ENCODE measurements around the gene BRDT.

GRCh38 chr1:92037400-92037799 is 88.2 kb downstream of the BRDT start:
- TF ChIP-seq CTCF (IDR thresholded peaks at IDR 0.05; ENCODE audit: low read depth, low read length) (no peak), EZH2phosphoT487 (IDR thresholded peaks at IDR 0.05; ENCODE audit: low read depth) (no peak)
